Activated naive CD8-positive, alpha-beta T cell treated with anti-CD3 and anti-CD28 coated beads, Interleukin-2, amount 50 U/mL, for 24 hours (primary cell): ENCODE measurements around the gene KISS1.
"Not testable (repeated sequence)": the region's sequence is repeated elsewhere in the genome, so short reads cannot be mapped to it uniquely, and the experiment has no call there.

ENCODE experiments used
- ATAC-seq: fragments of 150-1000 bp; cut with Tn5 transposase; one replicate; pipeline ENCODE4 v1.10.0; 2021
- DNase-seq: peaks from one replicate; pipeline ENCODE4 v3.0.0; 2021
- H3K27ac Mint-ChIP-seq: one replicate; pipeline ENCODE4 v1.8.0; 2021; ENCODE audit warnings: mild to moderate bottlenecking, mixed read lengths
- H3K27me3 Mint-ChIP-seq: one replicate; pipeline ENCODE4 v1.8.0; 2021; ENCODE audit warnings: mixed read lengths
- H3K36me3 Mint-ChIP-seq: one replicate; pipeline ENCODE4 v1.8.0; 2021; ENCODE audit warnings: low read depth, mixed read lengths
- H3K4me1 Mint-ChIP-seq: one replicate; pipeline ENCODE4 v1.8.0; 2021; ENCODE audit warnings: mixed read lengths
- H3K4me3 Mint-ChIP-seq: one replicate; pipeline ENCODE4 v1.8.0; 2021; ENCODE audit warnings: mild to moderate bottlenecking, moderate library complexity, mixed read lengths
- H3K9me3 Mint-ChIP-seq: one replicate; pipeline ENCODE4 v1.8.0; 2021; ENCODE audit warnings: mixed read lengths

Gene KISS1

GRCh38 chr1:204196068-204196795, at the start of gene KISS1:
KISS1 (minus strand) TSS chr1:204196491; CDS start chr1:204192876, 3,615 bp downstream.
- H3K27me3 Mint-ChIP-seq: peaks cover 7% of the 10 kb centered on the region
- H3K36me3 Mint-ChIP-seq: no peaks in the 10 kb centered on the region
- H3K4me1 Mint-ChIP-seq: peaks cover 4% of the 10 kb centered on the region
- no peaks in the 10 kb centered on the region for H3K9me3 Mint-ChIP-seq
- no peak within 1 kb of the TSS for H3K27ac Mint-ChIP-seq
- H3K4me3 Mint-ChIP-seq: no peak within 1 kb of the TSS
- no peak for DNase-seq
- ATAC-seq: no peak

GRCh38 chr1:204242920-204243319, 46.6 kb upstream of the KISS1 start:
- no peaks in the 10 kb centered on the region for H3K4me1 Mint-ChIP-seq
- H3K27ac Mint-ChIP-seq: no peak overlapping the region
- no peaks in the 10 kb centered on the region for H3K9me3 Mint-ChIP-seq
- no peaks in the 10 kb centered on the region for H3K27me3 Mint-ChIP-seq
- no peaks in the 10 kb centered on the region for H3K36me3 Mint-ChIP-seq
- no peak for DNase-seq
- no peak overlapping the region for H3K4me3 Mint-ChIP-seq
- ATAC-seq: no peak

- ATAC-seq: no peak
- no peaks in the 10 kb centered on the region for H3K4me1 Mint-ChIP-seq
- no peak for DNase-seq
- no peak overlapping the region for H3K27ac Mint-ChIP-seq
- H3K36me3 Mint-ChIP-seq: no peaks in the 10 kb centered on the region
- no peaks in the 10 kb centered on the region for H3K27me3 Mint-ChIP-seq
- H3K4me3 Mint-ChIP-seq: no peak overlapping the region
- H3K9me3 Mint-ChIP-seq: no peaks in the 10 kb centered on the region
These were observed 45.6 kb upstream of the KISS1 start for GRCh38 chr1:204241914-204242313.

GRCh38 chr1:204241050-204241449, 44.8 kb upstream of the KISS1 start:
- ATAC-seq: no peak
- Mint-ChIP-seq H3K27me3 (no peaks in the 10 kb centered on the region), H3K36me3 (no peaks in the 10 kb centered on the region), H3K4me1 (no peaks in the 10 kb centered on the region), H3K9me3 (no peaks in the 10 kb centered on the region), H3K27ac (no peak overlapping the region), H3K4me3 (no peak overlapping the region)
- no peak for DNase-seq

- Mint-ChIP-seq H3K27ac (no peak overlapping the region), H3K4me3 (no peak overlapping the region), H3K27me3 (no peaks in the 10 kb centered on the region), H3K9me3 (no peaks in the 10 kb centered on the region), H3K4me1 (no peaks in the 10 kb centered on the region), H3K36me3 (no peaks in the 10 kb centered on the region)
- DNase-seq (no peak), ATAC-seq (no peak)
These were observed 43.9 kb upstream of the KISS1 start for GRCh38 chr1:204240233-204240632.

GRCh38 chr1:204239401-204239800, 43.1 kb upstream of the KISS1 start:
- ATAC-seq, H3K4me1 Mint-ChIP-seq, H3K27ac Mint-ChIP-seq, H3K36me3 Mint-ChIP-seq, DNase-seq, H3K4me3 Mint-ChIP-seq, H3K27me3 Mint-ChIP-seq, H3K9me3 Mint-ChIP-seq: not testable (repeated sequence)

GRCh38 chr1:204238520-204238919, 42.2 kb upstream of the KISS1 start:
- ATAC-seq, H3K36me3 Mint-ChIP-seq, H3K27ac Mint-ChIP-seq, H3K27me3 Mint-ChIP-seq, H3K4me3 Mint-ChIP-seq, H3K9me3 Mint-ChIP-seq, H3K4me1 Mint-ChIP-seq, DNase-seq: not testable (repeated sequence)

GRCh38 chr1:204237515-204237914, 41.2 kb upstream of the KISS1 start:
- not testable (repeated sequence) for DNase-seq, ATAC-seq, H3K4me1 Mint-ChIP-seq, H3K4me3 Mint-ChIP-seq, H3K9me3 Mint-ChIP-seq, H3K27me3 Mint-ChIP-seq, H3K36me3 Mint-ChIP-seq, H3K27ac Mint-ChIP-seq

- Mint-ChIP-seq H3K9me3 (no peaks in the 10 kb centered on the region), H3K4me1 (no peaks in the 10 kb centered on the region), H3K27ac (no peak overlapping the region), H3K4me3 (no peak overlapping the region), H3K36me3 (no peaks in the 10 kb centered on the region), H3K27me3 (no peaks in the 10 kb centered on the region)
- DNase-seq (no peak), ATAC-seq (no peak)
These were observed 36.2 kb upstream of the KISS1 start for GRCh38 chr1:204232526-204232925.

- no peaks in the 10 kb centered on the region for H3K27me3 Mint-ChIP-seq
- H3K9me3 Mint-ChIP-seq: no peaks in the 10 kb centered on the region
- no peaks in the 10 kb centered on the region for H3K36me3 Mint-ChIP-seq
- no peaks in the 10 kb centered on the region for H3K4me1 Mint-ChIP-seq
- ATAC-seq: no peak
- no peak overlapping the region for H3K27ac Mint-ChIP-seq
- no peak for DNase-seq
- no peak overlapping the region for H3K4me3 Mint-ChIP-seq
These were observed 33.9 kb upstream of the KISS1 start for GRCh38 chr1:204230211-204230610.

GRCh38 chr1:204228896-204229295, 32.6 kb upstream of the KISS1 start:
- no peaks in the 10 kb centered on the region for H3K27me3 Mint-ChIP-seq
- DNase-seq (no peak), ATAC-seq (no peak)
- H3K27ac Mint-ChIP-seq: no peak overlapping the region
- no peaks in the 10 kb centered on the region for H3K4me1 Mint-ChIP-seq
- H3K4me3 Mint-ChIP-seq: no peak overlapping the region
- H3K9me3 Mint-ChIP-seq: no peaks in the 10 kb centered on the region
- H3K36me3 Mint-ChIP-seq: no peaks in the 10 kb centered on the region

GRCh38 chr1:204227996-204228785, 31.9 kb upstream of the KISS1 start:
- Mint-ChIP-seq H3K27me3 (no peaks in the 10 kb centered on the region), H3K27ac (no peak overlapping the region), H3K4me3 (no peak overlapping the region), H3K36me3 (no peaks in the 10 kb centered on the region), H3K9me3 (no peaks in the 10 kb centered on the region), H3K4me1 (no peaks in the 10 kb centered on the region)
- DNase-seq (no peak), ATAC-seq (no peak)

- Mint-ChIP-seq H3K27me3 (no peaks in the 10 kb centered on the region), H3K27ac (no peak overlapping the region), H3K4me3 (no peak overlapping the region), H3K4me1 (no peaks in the 10 kb centered on the region), H3K9me3 (no peaks in the 10 kb centered on the region), H3K36me3 (no peaks in the 10 kb centered on the region)
- no peak for ATAC-seq
- no peak for DNase-seq
These were observed 31.1 kb upstream of the KISS1 start for GRCh38 chr1:204227351-204227750.

GRCh38 chr1:204225841-204226735, 29.8 kb upstream of the KISS1 start:
- Mint-ChIP-seq H3K4me1 (no peaks in the 10 kb centered on the region), H3K9me3 (no peaks in the 10 kb centered on the region), H3K36me3 (no peaks in the 10 kb centered on the region), H3K27ac (no peak overlapping the region), H3K27me3 (no peaks in the 10 kb centered on the region), H3K4me3 (no peak overlapping the region)
- DNase-seq (no peak), ATAC-seq (no peak)
